Cardiac muscle cell (in vitro differentiated cells and primary cell): ENCODE measurements around the gene SLC2A9. TPM values are rescaled to one million over a fixed set of nuclear protein-coding genes. Genes with fewer than 3 reads are reported as not detected.

Source experiments
- DNase-seq, 2 donors: peaks; one replicate each; pipeline versions ENCODE4 v3.0.0 to v3.0.0-alpha.2; 2010 to 2017; ENCODE audit warnings: low read depth in 1 of 2, low spot score in 1 of 2
- H3K27ac ChIP-seq: fragments of 200-600 bp; sonication (generic); 2 replicates; pipeline ENCODE4 v1.5.1; 2016
- H3K27me3 ChIP-seq: fragments of 200-600 bp; sonication (generic); 2 replicates; pipeline ENCODE4 v1.6.0; 2016; ENCODE audit warnings: control low read depth
- H3K36me3 ChIP-seq: fragments of 200-600 bp; sonication (generic); 2 replicates; pipeline ENCODE4 v1.5.1; 2016; ENCODE audit warnings: control low read depth
- H3K4me1 ChIP-seq: fragments of 200-600 bp; sonication (generic); 2 replicates; pipeline ENCODE4 v1.8.1; 2017; ENCODE audit warnings: low read depth, mild to moderate bottlenecking, mixed run types
- H3K4me3 ChIP-seq: fragments of 200-600 bp; sonication (generic); 2 replicates; pipeline ENCODE4 v1.5.1; 2016; ENCODE audit warnings: mild to moderate bottlenecking
- H3K9me3 ChIP-seq: fragments of 200-600 bp; sonication (generic); 2 replicates; pipeline ENCODE4 v1.5.1; 2017; ENCODE audit warnings: low read depth, mild to moderate bottlenecking, control low read depth
- CTCF ChIP-seq: IDR thresholded peaks from 2 replicates; pipeline ENCODE4 v1.5.1; 2012; ENCODE audit warnings: low read depth, mild to moderate bottlenecking, low read length
- polyA plus RNA-seq: library from polyadenylated mRNA; unstranded; fragments of >200 nt; fragmentation: Nextera tagmentation; extraction: Ambion mirVana; gene quantifications from 2 replicates; pipeline ENCODE4 v1.2.1, GENCODE V29; 2016
- total RNA-seq: library from RNA; depleted of rRNA; stranded (reverse); fragments of >200 nt; gene quantifications from 2 replicates; pipeline ENCODE4 v1.2.3, GENCODE V29; 2016

The SLC2A9 gene
- total and polyA plus RNA-seq, 2 experiments from 2014 or later = 0.42 to 1.1 TPM

- Histone ChIP-seq H3K36me3 (no peaks in the 10 kb centered on the region), H3K4me3 (no peak overlapping the region), H3K9me3 (no peaks in the 10 kb centered on the region), H3K27me3 (no peaks in the 10 kb centered on the region), H3K4me1 (peaks cover 18% of the 10 kb centered on the region), H3K27ac (no peak overlapping the region)
- no peak for TF ChIP-seq CTCF
- peak in 1 of 2 donors; percentile 74 for DNase-seq
These were observed 12.0 kb upstream of the SLC2A9 start for GRCh38 chr4:10033191-10033881.

GRCh38 chr4:10032625-10033024 is 11.3 kb upstream of the SLC2A9 start:
- Histone ChIP-seq H3K4me1 (peaks cover 18% of the 10 kb centered on the region), H3K27me3 (no peaks in the 10 kb centered on the region), H3K36me3 (no peaks in the 10 kb centered on the region), H3K27ac (no peak overlapping the region), H3K9me3 (no peaks in the 10 kb centered on the region), H3K4me3 (no peak overlapping the region)
- peak in 1 of 2 donors; percentile 77 for DNase-seq
- TF ChIP-seq CTCF = no peak

GRCh38 chr4:10031668-10032590 is 10.6 kb upstream of the SLC2A9 start:
- no peak for TF ChIP-seq CTCF
- H3K4me3 ChIP-seq = no peak overlapping the region
- no peaks in the 10 kb centered on the region for H3K9me3 ChIP-seq
- DNase-seq = peak; percentile 44 to 56
- no peaks in the 10 kb centered on the region for H3K27me3 ChIP-seq
- no peaks in the 10 kb centered on the region for H3K36me3 ChIP-seq
- peak overlapping the region; percentile 76 for H3K27ac ChIP-seq
- H3K4me1 ChIP-seq = peaks cover 18% of the 10 kb centered on the region

- peaks cover 18% of the 10 kb centered on the region for H3K4me1 ChIP-seq
These were observed 9.8 kb upstream of the SLC2A9 start for GRCh38 chr4:10030972-10031667.

More at GRCh38 chr4:10030972-10031667, 9.8 kb upstream of the SLC2A9 start:
- no peaks in the 10 kb centered on the region for H3K36me3 ChIP-seq
- no peak for TF ChIP-seq CTCF
- H3K27ac ChIP-seq = peak overlapping the region; percentile 76
- no peaks in the 10 kb centered on the region for H3K9me3 ChIP-seq
- H3K4me3 ChIP-seq = no peak overlapping the region
- DNase-seq = no peak
- no peaks in the 10 kb centered on the region for H3K27me3 ChIP-seq
